CD4-positive, CD25-positive, alpha-beta regulatory T cell (primary cell): ENCODE measurements around the gene B3GLCT. TPM values are rescaled to one million over a fixed set of nuclear protein-coding genes. Genes with fewer than 3 reads are reported as not detected.
A peak's percentile ranks its signal among the peaks of the same experiment; 100 is the strongest.

Experiments
- ATAC-seq, 2 donors: fragments of 150-1000 bp; cut with Tn5 transposase; one replicate each; pipeline ENCODE4 v1.10.0; 2021; ENCODE audit warnings: low read depth in 2 of 2, moderate number of reproducible peaks in 2 of 2, moderate library complexity in 1 of 2
- DNase-seq, 3 donors: peaks; one replicate each; pipeline versions ENCODE4 v3.0.0 to v3.0.0-alpha.2; 2012 to 2022; ENCODE audit warnings: mixed read lengths in 1 of 3
- H3K27ac ChIP-seq: one replicate; pipeline ENCODE4 v1.7.0; 2013; ENCODE audit warnings: mild to moderate bottlenecking, low read length; ENCODE audit not compliant: insufficient read depth, poor library complexity, severe bottlenecking
- H3K27me3 ChIP-seq: one replicate; pipeline ENCODE4 v1.7.0; 2013; ENCODE audit warnings: low read length; ENCODE audit not compliant: control insufficient read depth, insufficient read depth
- H3K36me3 ChIP-seq: one replicate; pipeline ENCODE4 v1.7.0; 2013; ENCODE audit warnings: mild to moderate bottlenecking, low read length, moderate library complexity; ENCODE audit not compliant: control insufficient read depth, insufficient read depth
- H3K4me1 ChIP-seq: 2 replicates; pipeline ENCODE4 v1.7.0; 2013; ENCODE audit warnings: mild to moderate bottlenecking, low read length; ENCODE audit not compliant: insufficient read depth, control insufficient read depth, poor library complexity, severe bottlenecking
- H3K4me3 ChIP-seq: one replicate; pipeline ENCODE4 v1.7.0; 2013; ENCODE audit warnings: low read depth, mild to moderate bottlenecking, low read length, moderate library complexity
- H3K9me3 ChIP-seq, 2 experiments: 1 replicate in 1 of 2; 2 replicates in 1 of 2; pipeline ENCODE4 v1.7.0; 2013; ENCODE audit warnings: low read length in 2 of 2, mild to moderate bottlenecking in 1 of 2, moderate library complexity in 1 of 2; ENCODE audit not compliant: control insufficient read depth in 2 of 2
- H3K27ac Mint-ChIP-seq, 3 donors: one replicate each; pipeline ENCODE4 v1.8.0; 2020 to 2022; ENCODE audit warnings: mild to moderate bottlenecking in 3 of 3, mixed read lengths in 3 of 3, moderate library complexity in 2 of 3
- H3K27me3 Mint-ChIP-seq: one replicate; pipeline ENCODE4 v1.8.0; 2022; ENCODE audit warnings: mild to moderate bottlenecking, mixed read lengths
- H3K36me3 Mint-ChIP-seq: one replicate; pipeline ENCODE4 v1.8.0; 2020; ENCODE audit warnings: mixed read lengths
- H3K4me1 Mint-ChIP-seq, 4 donors: one replicate each; pipeline ENCODE4 v1.8.0; 2020 to 2022; ENCODE audit warnings: mixed read lengths in 4 of 4, mild to moderate bottlenecking in 1 of 4
- H3K4me3 Mint-ChIP-seq, 4 donors: one replicate each; pipeline ENCODE4 v1.8.0; 2020 to 2022; ENCODE audit warnings: mild to moderate bottlenecking in 4 of 4, mixed read lengths in 4 of 4, moderate library complexity in 3 of 4
- H3K9me3 Mint-ChIP-seq, 7 donors: one replicate each; pipeline ENCODE4 v1.8.0; 2020 to 2022; ENCODE audit warnings: mixed read lengths in 7 of 7, mild to moderate bottlenecking in 3 of 7, moderate library complexity in 2 of 7
- polyA plus RNA-seq, 4 donors: library from polyadenylated mRNA; unstranded; fragments of 300-500 nt; fragmentation: Illumina TruSeq; gene quantifications; one replicate each; pipeline ENCODE4 v1.2.3, GENCODE V29; 2021
- total RNA-seq: library from RNA; stranded (reverse); gene quantifications from one replicate; pipeline ENCODE4 v1.2.3, GENCODE V29; 2022

B3GLCT gene
- total and polyA plus RNA-seq, 5 donors from 2014 or later, result 3.4 to 5.6 (median 3.5) TPM

DNA sequence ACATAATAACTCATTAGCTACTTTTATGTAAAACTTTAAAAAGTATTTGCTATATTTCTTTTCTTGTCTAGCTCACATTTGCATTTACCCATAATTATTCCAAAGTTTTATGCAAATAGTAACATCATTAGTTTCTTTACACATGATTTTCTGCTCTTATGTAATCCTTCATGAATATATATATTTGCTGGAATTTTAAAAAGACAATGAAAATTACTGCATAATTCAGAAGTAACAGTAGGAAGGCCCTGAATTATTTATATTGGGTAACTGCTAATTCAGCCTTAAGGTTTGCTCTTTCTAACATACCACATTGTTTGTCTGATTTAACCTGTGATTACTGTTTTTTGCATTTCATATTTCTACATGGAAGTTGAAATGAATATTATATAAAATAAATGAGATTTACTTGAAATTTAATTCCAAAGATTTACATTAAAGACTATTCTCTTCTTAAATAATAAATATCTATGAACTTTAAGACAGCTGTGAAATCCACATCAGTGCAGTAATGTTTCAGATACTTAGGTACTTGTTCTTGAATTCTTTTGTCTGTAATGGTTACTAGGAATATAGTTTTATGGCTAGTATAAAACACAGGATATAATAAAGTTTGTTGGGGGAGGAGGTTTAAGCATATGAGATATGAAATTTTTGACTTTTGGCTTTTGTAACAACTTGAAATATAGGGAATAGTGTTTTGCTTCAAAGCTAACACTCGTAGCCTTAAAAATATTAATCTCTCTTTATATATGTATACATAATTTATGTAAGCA, 46.0 kb downstream of the B3GLCT start:
- peaks cover 23% of the 10 kb centered on the region for H3K36me3 Mint-ChIP-seq
- Histone ChIP-seq H3K36me3 (no peaks in the 10 kb centered on the region), H3K27me3 (no peaks in the 10 kb centered on the region), H3K27ac (no peak overlapping the region), H3K4me3 (no peak overlapping the region), H3K4me1 (no peaks in the 10 kb centered on the region), H3K9me3 (no peaks in the 10 kb centered on the region)
- DNase-seq (no peak), ATAC-seq (no peak)
- H3K27ac Mint-ChIP-seq, result no peak overlapping the region
- H3K27me3 Mint-ChIP-seq, result no peaks in the 10 kb centered on the region
- H3K4me3 Mint-ChIP-seq, result no peak overlapping the region
- H3K4me1 Mint-ChIP-seq, result no peaks in the 10 kb centered on the region
- no peaks in the 10 kb centered on the region for H3K9me3 Mint-ChIP-seq

- Histone ChIP-seq H3K9me3 (no peaks in the 10 kb centered on the region), H3K27ac (no peak overlapping the region), H3K4me1 (no peaks in the 10 kb centered on the region), H3K36me3 (no peaks in the 10 kb centered on the region), H3K27me3 (no peaks in the 10 kb centered on the region), H3K4me3 (no peak overlapping the region)
- Mint-ChIP-seq H3K27ac (no peak overlapping the region), H3K9me3 (peaks cover 0 to 6% (median 0%) of the 10 kb centered on the region in 7 donors), H3K4me3 (peak overlapping the region in 1 of 4 donors; percentile 63), H3K36me3 (peaks cover 32% of the 10 kb centered on the region), H3K27me3 (no peaks in the 10 kb centered on the region), H3K4me1 (no peaks in the 10 kb centered on the region)
- no peak for ATAC-seq
- DNase-seq, result no peak
Observed at GRCh38 chr13:31246918-31247317, 47.1 kb downstream of the B3GLCT start.

DNA sequence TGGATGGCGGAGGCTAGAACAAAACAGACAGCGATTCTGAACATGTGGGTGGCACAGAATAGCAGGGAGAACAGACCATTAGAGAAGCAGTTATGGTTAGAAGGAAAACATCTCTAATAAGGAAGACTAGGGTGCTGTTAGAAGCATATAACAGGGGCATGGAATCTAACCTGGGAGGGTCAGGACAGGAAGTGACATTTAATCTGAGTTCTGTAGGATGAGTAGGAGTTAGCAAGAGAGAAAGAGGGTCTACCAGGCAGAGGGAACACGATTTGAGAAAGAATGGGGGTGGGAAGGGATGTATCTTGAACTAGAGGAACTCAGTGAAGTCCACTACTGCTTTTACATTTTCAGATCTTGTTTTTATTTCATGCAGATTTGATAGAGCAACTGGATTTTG, 48.6 kb downstream of the B3GLCT start:
- no peak overlapping the region for H3K27ac ChIP-seq
- H3K27me3 ChIP-seq, result no peaks in the 10 kb centered on the region
- Mint-ChIP-seq H3K4me3 (no peak overlapping the region), H3K4me1 (no peaks in the 10 kb centered on the region), H3K9me3 (peaks cover 0 to 10% (median 4%) of the 10 kb centered on the region in 7 donors), H3K36me3 (peaks cover 36% of the 10 kb centered on the region), H3K27ac (no peak overlapping the region), H3K27me3 (no peaks in the 10 kb centered on the region)
- H3K4me1 ChIP-seq, result no peaks in the 10 kb centered on the region
- no peak overlapping the region for H3K4me3 ChIP-seq
- no peaks in the 10 kb centered on the region for H3K36me3 ChIP-seq
- ATAC-seq (no peak), DNase-seq (no peak)
- H3K9me3 ChIP-seq, result no peaks in the 10 kb centered on the region

GRCh38 chr13:31248965-31249539, 49.3 kb downstream of the B3GLCT start:
- no peak for DNase-seq
- H3K4me1 Mint-ChIP-seq, result no peaks in the 10 kb centered on the region
- H3K9me3 Mint-ChIP-seq, result peaks cover 0 to 10% (median 8%) of the 10 kb centered on the region in 7 donors

GRCh38 chr13:31250435-31250834, 50.7 kb downstream of the B3GLCT start:
- Histone ChIP-seq H3K4me3 (no peak overlapping the region), H3K9me3 (no peaks in the 10 kb centered on the region), H3K4me1 (no peaks in the 10 kb centered on the region), H3K36me3 (no peaks in the 10 kb centered on the region), H3K27ac (no peak overlapping the region), H3K27me3 (no peaks in the 10 kb centered on the region)
- H3K36me3 Mint-ChIP-seq, result peaks cover 36% of the 10 kb centered on the region
- ATAC-seq (no peak), DNase-seq (peak in 1 of 3 donors; percentile 8)
- no peak overlapping the region for H3K4me3 Mint-ChIP-seq
- peaks cover 0 to 20% (median 9%) of the 10 kb centered on the region in 7 donors for H3K9me3 Mint-ChIP-seq
- H3K4me1 Mint-ChIP-seq, result no peaks in the 10 kb centered on the region
- no peak overlapping the region for H3K27ac Mint-ChIP-seq
- no peaks in the 10 kb centered on the region for H3K27me3 Mint-ChIP-seq

More at GRCh38 chr13:31248965-31249539, 49.3 kb downstream of the B3GLCT start:
- Mint-ChIP-seq H3K27me3 (no peaks in the 10 kb centered on the region), H3K4me3 (no peak overlapping the region), H3K27ac (no peak overlapping the region), H3K36me3 (peaks cover 36% of the 10 kb centered on the region)
- ATAC-seq, result no peak
- Histone ChIP-seq H3K36me3 (no peaks in the 10 kb centered on the region), H3K4me3 (no peak overlapping the region), H3K4me1 (no peaks in the 10 kb centered on the region), H3K27ac (no peak overlapping the region), H3K27me3 (no peaks in the 10 kb centered on the region), H3K9me3 (no peaks in the 10 kb centered on the region)

DNA sequence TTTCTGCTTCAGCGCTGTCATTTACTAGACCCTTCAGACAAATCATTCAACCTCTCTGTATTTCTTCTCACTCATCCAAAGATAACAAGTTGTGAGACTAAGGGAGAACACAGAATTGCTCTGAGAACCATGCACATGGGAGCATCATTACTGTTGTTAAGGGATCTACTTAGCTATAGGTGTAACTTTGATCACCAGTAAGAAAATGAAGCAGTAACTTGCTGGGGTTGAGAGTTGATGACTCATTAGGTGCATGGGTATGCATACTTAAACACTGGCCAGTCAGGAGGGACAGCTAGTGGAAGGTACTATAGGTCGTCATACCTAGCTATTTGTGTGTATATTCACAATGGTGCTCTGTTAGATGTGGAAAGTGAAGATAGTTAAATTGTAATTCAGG, 61.5 kb downstream of the B3GLCT start:
- no peaks in the 10 kb centered on the region for H3K27me3 Mint-ChIP-seq
- H3K27ac ChIP-seq, result no peak overlapping the region
- no peaks in the 10 kb centered on the region for H3K27me3 ChIP-seq
- DNase-seq (no peak), ATAC-seq (no peak)
- peaks cover 8 to 14% of the 10 kb centered on the region in 2 experiments for H3K9me3 ChIP-seq
- H3K36me3 Mint-ChIP-seq, result peaks cover 32% of the 10 kb centered on the region
- H3K4me3 ChIP-seq, result no peak overlapping the region
- H3K4me1 Mint-ChIP-seq, result no peaks in the 10 kb centered on the region
- no peaks in the 10 kb centered on the region for H3K4me1 ChIP-seq
- H3K9me3 Mint-ChIP-seq, result peaks cover 0 to 6% (median 0%) of the 10 kb centered on the region in 7 donors
- peaks cover 7% of the 10 kb centered on the region for H3K36me3 ChIP-seq
- H3K27ac Mint-ChIP-seq, result no peak overlapping the region
- no peak overlapping the region for H3K4me3 Mint-ChIP-seq

DNA sequence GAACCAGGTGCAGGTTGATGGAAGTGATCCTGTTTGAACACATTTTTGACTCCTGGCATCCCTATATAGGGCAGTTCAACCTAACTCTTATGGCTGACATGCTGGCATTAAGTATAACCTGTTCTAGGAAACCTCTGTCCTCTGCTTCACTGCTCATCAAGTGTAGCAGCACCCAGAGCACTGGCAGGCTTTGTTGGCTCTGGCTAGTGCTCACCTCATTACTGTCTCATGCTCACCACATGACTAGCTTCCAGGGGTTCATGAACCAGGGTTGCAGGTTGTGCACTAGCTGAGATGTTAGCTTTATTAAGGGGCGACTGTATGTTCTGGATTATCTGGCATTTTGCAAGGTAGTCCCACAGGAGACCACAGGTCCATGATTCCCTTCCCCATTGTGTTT, 63.6 kb downstream of the B3GLCT start:
- Mint-ChIP-seq H3K4me3 (no peak overlapping the region), H3K36me3 (peaks cover 32% of the 10 kb centered on the region), H3K4me1 (no peaks in the 10 kb centered on the region), H3K27me3 (no peaks in the 10 kb centered on the region), H3K9me3 (peaks cover 0 to 6% (median 0%) of the 10 kb centered on the region in 7 donors), H3K27ac (no peak overlapping the region)
- no peaks in the 10 kb centered on the region for H3K27me3 ChIP-seq
- no peaks in the 10 kb centered on the region for H3K4me1 ChIP-seq
- no peak for DNase-seq
- peaks cover 4 to 5% of the 10 kb centered on the region in 2 experiments for H3K9me3 ChIP-seq
- H3K27ac ChIP-seq, result no peak overlapping the region
- H3K36me3 ChIP-seq, result peaks cover 7% of the 10 kb centered on the region
- H3K4me3 ChIP-seq, result no peak overlapping the region
- no peak for ATAC-seq

DNA sequence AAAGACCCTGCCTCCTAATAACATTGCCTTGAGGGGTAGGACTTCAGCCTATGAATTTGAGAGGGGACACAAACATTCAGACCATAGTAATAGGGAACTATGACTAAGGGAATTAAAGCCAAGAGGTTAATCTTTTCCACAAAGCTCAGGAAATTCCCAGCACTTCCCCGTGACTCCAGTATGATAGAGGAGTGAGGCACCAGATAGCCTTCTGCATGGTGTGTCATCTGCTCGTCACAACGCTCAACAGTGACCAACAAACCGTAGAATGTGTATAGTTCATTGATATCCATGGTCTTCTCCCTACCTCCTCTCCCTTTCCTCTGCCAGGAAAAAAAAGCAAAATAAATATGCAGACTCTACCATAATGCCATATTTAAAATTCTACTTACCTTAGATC, 64.4 kb downstream of the B3GLCT start:
- Histone ChIP-seq H3K9me3 (no peaks in the 10 kb centered on the region), H3K27ac (no peak overlapping the region), H3K27me3 (no peaks in the 10 kb centered on the region), H3K36me3 (peaks cover 7% of the 10 kb centered on the region), H3K4me1 (no peaks in the 10 kb centered on the region), H3K4me3 (no peak overlapping the region)
- peaks cover 38% of the 10 kb centered on the region for H3K36me3 Mint-ChIP-seq
- no peaks in the 10 kb centered on the region for H3K27me3 Mint-ChIP-seq
- peaks cover 0 to 6% (median 0%) of the 10 kb centered on the region in 7 donors for H3K9me3 Mint-ChIP-seq
- H3K4me1 Mint-ChIP-seq, result no peaks in the 10 kb centered on the region
- no peak overlapping the region for H3K27ac Mint-ChIP-seq
- no peak overlapping the region for H3K4me3 Mint-ChIP-seq
- DNase-seq, result no peak
- no peak for ATAC-seq
